HCT116 (cell line): ENCODE results near the gene TMEM91. TPM values are rescaled to one million over a fixed set of nuclear protein-coding genes. Genes with fewer than 3 reads are reported as not detected.
"Not testable (repeated sequence)": the region's sequence is repeated elsewhere in the genome, so short reads cannot be mapped to it uniquely, and the experiment has no call there.

ENCODE experiments used
- ATAC-seq: fragments of 200-7000 bp; cut with Tn5 transposase; 2 replicates; pipeline ENCODE4 v1.9.1; 2020; ENCODE audit warnings: mild to moderate bottlenecking, moderate library complexity
- BruUV-seq: library from RNA; stranded (reverse); fragments of 400-500 nt; replicated peaks from 2 replicates; lab custom pipeline; 2021; lab: Mats Ljungman, UMichigan
- CTCF ChIA-PET: fragments of 300-600 bp; sonication (Branson Sonifier 250); formaldehyde crosslinking; loops from one replicate; lab custom pipeline; 2021; ENCODE audit warnings: antibody characterized with exemption; lab: Charles Lee
- POLR2A ChIA-PET: fragments of 300-600, 350-600 bp; sonication (Branson Sonifier 250); formaldehyde crosslinking; loops from one replicate; lab custom pipeline; 2021; ENCODE audit warnings: antibody characterized with exemption; lab: Charles Lee
- RAD21 ChIA-PET, 2 experiments: fragments of 300-600 bp; sonication (Branson Sonifier 250); formaldehyde crosslinking; loops; one replicate each; lab custom pipeline; 2023; ENCODE audit warnings: low total read pairs in 2 of 2; ENCODE audit not compliant: uncharacterized antibody in 2 of 2, unreplicated experiment in 2 of 2, low non-redundant PET in 1 of 2; lab: Charles Lee
- DNase-seq: peaks from one replicate; pipeline ENCODE4 v3.0.0-alpha.2; 2010; ENCODE audit warnings: low read depth, low spot score
- H2AFZ ChIP-seq: fragments of 200-600 bp; shearing (Covaris generic), sonication (generic); 2 replicates; pipeline ENCODE4 v1.6.1; 2017; ENCODE audit warnings: low read depth, mixed run types, mixed read lengths, antibody characterized with exemption, low read length; ENCODE audit not compliant: poor library complexity, severe bottlenecking
- H3K27ac ChIP-seq: 2 replicates; pipeline ENCODE4 v1.5.1; 2012; ENCODE audit warnings: low read depth, low read length
- H3K27me3 ChIP-seq: fragments of 200-600 bp; sonication (generic); 2 replicates; pipeline ENCODE4 v1.6.1; 2016; ENCODE audit warnings: mixed run types, low read length, mixed read lengths; ENCODE audit not compliant: insufficient read depth
- H3K36me3 ChIP-seq, 2 experiments: fragments of 200-500 bp in 1 of 2; fragments of 200-600 bp in 1 of 2; sonication (Bioruptor generic) in 1 of 2; sonication (generic) in 1 of 2; 2 replicates each; pipeline versions ENCODE4 v1.5.1 to v1.6.1; 2014 to 2016; ENCODE audit warnings: low read length in 2 of 2, inconsistent platforms in 1 of 2, mixed read lengths in 1 of 2, mixed run types in 1 of 2; ENCODE audit not compliant: insufficient read depth in 2 of 2, control insufficient read depth in 1 of 2
- H3K4me1 ChIP-seq, 2 experiments: fragments of 200-600 bp in 1 of 2; sonication (generic) in 1 of 2; 2 replicates each; pipeline versions ENCODE4 v1.5.1 to v1.6.1; 2012 to 2017; ENCODE audit warnings: low read length in 2 of 2, inconsistent platforms in 1 of 2, mild to moderate bottlenecking in 1 of 2, mixed read lengths in 1 of 2, mixed run types in 1 of 2, moderate library complexity in 1 of 2; ENCODE audit not compliant: insufficient read depth in 2 of 2, control insufficient read depth in 1 of 2
- H3K4me2 ChIP-seq: fragments of 200-600 bp; sonication (generic); 2 replicates; pipeline ENCODE4 v1.6.1; 2017; ENCODE audit warnings: mixed run types, low read length, mixed read lengths
- H3K4me3 ChIP-seq, 2 experiments: fragments of 200-600 bp in 1 of 2; sonication (generic) in 1 of 2; replicated peaks in 1 of 2; 2 replicates each; pipeline ENCODE4 v1.5.1; 2011 to 2016; ENCODE audit warnings: low read length in 2 of 2, control low read depth in 1 of 2, low read depth in 1 of 2, mild to moderate bottlenecking in 1 of 2, mixed read lengths in 1 of 2, mixed run types in 1 of 2
- H3K79me2 ChIP-seq: fragments of 200-600 bp; sonication (generic); 2 replicates; pipeline ENCODE4 v1.6.1; 2017; ENCODE audit warnings: mild to moderate bottlenecking, mixed run types, low read length, moderate library complexity, mixed read lengths; ENCODE audit not compliant: insufficient read depth
- H3K9ac ChIP-seq: fragments of 200-600 bp; sonication (generic); 2 replicates; pipeline ENCODE4 v1.6.1; 2016; ENCODE audit warnings: low read length, mixed read lengths
- H3K9me2 ChIP-seq: fragments of 200-600 bp; sonication (generic), shearing (Covaris generic); 2 replicates; pipeline ENCODE4 v1.6.1; 2017; ENCODE audit warnings: mixed run types, mild to moderate bottlenecking, moderate library complexity; ENCODE audit not compliant: insufficient read depth
- H3K9me3 ChIP-seq, 2 experiments: fragments of 200-500 bp in 1 of 2; fragments of 200-600 bp in 1 of 2; sonication (Bioruptor generic) in 1 of 2; sonication (generic) in 1 of 2; 2 replicates each; pipeline ENCODE4 v1.6.1; 2014 to 2017; ENCODE audit warnings: low read length in 2 of 2, mixed read lengths in 2 of 2, inconsistent platforms in 1 of 2, low read depth in 1 of 2, mild to moderate bottlenecking in 1 of 2, mixed run types in 1 of 2, moderate library complexity in 1 of 2; ENCODE audit not compliant: control insufficient read depth in 1 of 2, insufficient read depth in 1 of 2
- H4K20me1 ChIP-seq: fragments of 200-600 bp; sonication (generic), shearing (Covaris generic); 2 replicates; pipeline ENCODE4 v1.6.1; 2017; ENCODE audit warnings: mixed run types, mild to moderate bottlenecking, moderate library complexity; ENCODE audit not compliant: insufficient read depth
- CBX3 ChIP-seq: IDR thresholded peaks from 2 replicates; pipeline ENCODE4 v1.6.1; 2012; ENCODE audit warnings: low read depth
- CEBPB ChIP-seq: IDR thresholded peaks from 2 replicates; pipeline ENCODE4 v1.6.1; 2012; ENCODE audit warnings: low read depth
- CTCF ChIP-seq, 3 experiments: fragments of 200-600 bp in 1 of 3; sonication (generic) in 1 of 3; IDR thresholded peaks in 2 of 3; conservative IDR thresholded peaks in 1 of 3; 2 replicates each; pipeline ENCODE4 v1.5.1; 2012 to 2017; ENCODE audit warnings: low read depth in 2 of 3, low read length in 2 of 3, antibody characterized with exemption in 1 of 3, borderline replicate concordance in 1 of 3, control low read depth in 1 of 3, mild to moderate bottlenecking in 1 of 3, mixed read lengths in 1 of 3, mixed run types in 1 of 3, moderate library complexity in 1 of 3; ENCODE audit not compliant: insufficient read depth in 1 of 3
- ELF1 ChIP-seq: IDR thresholded peaks from 2 replicates; pipeline ENCODE4 v1.6.1; 2012; ENCODE audit warnings: low read depth, borderline replicate concordance
- EZH2 ChIP-seq: fragments of 200-600 bp; sonication (generic); IDR thresholded peaks from 2 replicates; pipeline ENCODE4 v1.6.1; 2017; ENCODE audit warnings: antibody characterized with exemption, mixed run types
- EZH2phosphoT487 ChIP-seq: fragments of 200-600 bp; IDR thresholded peaks from 2 replicates; pipeline ENCODE4 v1.6.1; 2018; ENCODE audit warnings: antibody characterized with exemption, borderline replicate concordance
- POLR2A ChIP-seq: IDR thresholded peaks from 2 replicates; pipeline ENCODE4 v1.7.0; 2011; ENCODE audit warnings: borderline replicate concordance; ENCODE audit not compliant: insufficient read depth, insufficient read length; ENCODE audit errors: extremely low read depth
- POLR2AphosphoS5 ChIP-seq: IDR thresholded peaks from 2 replicates; pipeline ENCODE4 v1.6.1; 2011; ENCODE audit warnings: mild to moderate bottlenecking, low read depth, low read length, moderate library complexity
- SIN3A ChIP-seq: IDR thresholded peaks from 2 replicates; pipeline ENCODE4 v1.6.1; 2012; ENCODE audit warnings: low read depth
- SP1 ChIP-seq: IDR thresholded peaks from 2 replicates; pipeline ENCODE4 v1.6.1; 2012; ENCODE audit warnings: low read depth
- ZBTB33 ChIP-seq: IDR thresholded peaks from 2 replicates; pipeline ENCODE4 v1.6.1; 2011; ENCODE audit warnings: mild to moderate bottlenecking, low read length, moderate library complexity; ENCODE audit not compliant: insufficient replicate concordance; ENCODE audit errors: extremely low read depth
- ZFX ChIP-seq: fragments of 450-650 bp; IDR thresholded peaks from 2 replicates; pipeline ENCODE4 v1.6.1; 2017
- intact Hi-C: fragments of 100-400 bp; cut with micrococcal nuclease; formaldehyde crosslinking; loops from 2 replicates; pipeline ENCODE4 v1.10.0; 2022
- total RNA-seq: library from RNA; stranded (reverse); gene quantifications from one replicate; pipeline ENCODE4 v1.2.1, GENCODE V29; 2021; ENCODE audit not compliant: unreplicated experiment
- TF ChIP-seq, protein P1 (sequence below): IDR thresholded peaks from 2 replicates; pipeline ENCODE4 v1.6.1; 2012

The TMEM91 gene
- total RNA-seq, 1 experiment from 2014 or later, result 4.4 TPM

DNA sequence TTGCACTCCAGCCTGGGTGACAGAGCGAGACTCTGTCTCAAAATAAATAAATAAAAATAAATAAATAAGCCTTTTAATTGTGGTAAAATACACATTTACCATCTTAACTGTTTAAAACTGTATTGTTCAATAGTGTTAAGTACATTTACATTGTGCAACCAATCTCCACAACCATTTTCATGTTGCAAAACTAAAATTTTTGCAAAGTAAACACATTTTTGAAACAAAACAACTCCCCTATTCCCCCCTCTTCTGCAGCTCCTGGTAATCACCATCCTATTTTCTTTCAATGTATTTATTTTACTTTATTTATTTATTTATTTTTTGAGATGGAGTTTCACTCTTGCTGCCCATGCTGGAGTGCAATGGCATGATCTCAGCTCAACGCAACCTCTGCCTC, 6.6 kb upstream of the TMEM91 start:
- DNase-seq (no peak), ATAC-seq (no peak)
- no peak overlapping the region for H3K4me2 ChIP-seq
- no peaks in the 10 kb centered on the region for H3K9me3 ChIP-seq
- H3K4me3 ChIP-seq, result no peak overlapping the region
- no TSS peak for BruUV-seq
- peaks cover 6% of the 10 kb centered on the region; the same call in 1 of the 2 replicates for H3K79me2 ChIP-seq
- TF ChIP-seq CTCF (IDR thresholded peaks at IDR 0.05 in 2 of 3, conservative IDR thresholded peaks at IDR 0.05 in 1 of 3; ENCODE audit: borderline replicate concordance in 1 of 3, insufficient read depth in 1 of 3, low read depth in 2 of 3, low read length in 2 of 3) (no peak), CBX3 (no peak), ZBTB33 (no peak), ZFX (no peak), SIN3A (no peak), POLR2A (no peak), EZH2phosphoT487 (no peak), SP1 (no peak), ELF1 (no peak), CEBPB (no peak), EZH2 (no peak), POLR2AphosphoS5 (no peak)
- TF ChIP-seq, protein P1, sequence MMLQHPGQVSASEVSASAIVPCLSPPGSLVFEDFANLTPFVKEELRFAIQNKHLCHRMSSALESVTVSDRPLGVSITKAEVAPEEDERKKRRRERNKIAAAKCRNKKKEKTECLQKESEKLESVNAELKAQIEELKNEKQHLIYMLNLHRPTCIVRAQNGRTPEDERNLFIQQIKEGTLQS, result no peak
- H3K27ac ChIP-seq, result no peak overlapping the region
- ChIA-PET RAD21 (no interaction called here), CTCF (no interaction called here), POLR2A (no interaction called here)
- peaks cover 5 to 32% of the 10 kb centered on the region in 2 experiments; a peak in 3 of 4 replicates for H3K4me1 ChIP-seq
- intact Hi-C loops, result no loop called here
- H4K20me1 ChIP-seq, result no peaks in the 10 kb centered on the region
- H3K9ac ChIP-seq, result no peak overlapping the region
- no peaks in the 10 kb centered on the region for H3K9me2 ChIP-seq
- no peak overlapping the region for H2AFZ ChIP-seq
- H3K27me3 ChIP-seq, result no peaks in the 10 kb centered on the region
- no peaks in the 10 kb centered on the region for H3K36me3 ChIP-seq

- DNase-seq, H3K9me3 ChIP-seq, H2AFZ ChIP-seq, H3K27me3 ChIP-seq, H3K9ac ChIP-seq, H4K20me1 ChIP-seq, RAD21 ChIA-PET, H3K4me2 ChIP-seq, CTCF ChIA-PET, BruUV-seq, H3K36me3 ChIP-seq, H3K79me2 ChIP-seq, intact Hi-C loops, H3K9me2 ChIP-seq, ATAC-seq, H3K4me3 ChIP-seq, H3K27ac ChIP-seq: not testable (repeated sequence)
- POLR2A ChIA-PET, result interaction anchor here (0.6 kb wide), 1 partner anchor 108 kb away, joined by 3 read pairs; no protein-coding TSS in a partner anchor
- peaks cover under 1 to 21% of the 10 kb centered on the region in 2 experiments; a peak in 3 of 4 replicates for H3K4me1 ChIP-seq
Observed at GRCh38 chr19:41371119-41371518, 5.2 kb upstream of the TMEM91 start.
